RWPE1 (cell line): ENCODE data around the gene ANO7.

Experiments
- CTCF ChIA-PET: fragments of 350-600 bp; sonication (Branson Sonifier 250); formaldehyde crosslinking; extraction: SDS; loops from one replicate; lab custom pipeline; 2021; lab: Yijun Ruan, JAX
- POLR2A ChIA-PET: fragments of 400-600 bp; formaldehyde crosslinking; extraction: SDS; loops from one replicate; lab custom pipeline; 2020; ENCODE audit warnings: antibody characterized with exemption; ENCODE audit not compliant: low non-redundant PET; lab: Yijun Ruan, JAX
- DNase-seq: peaks from one replicate; pipeline ENCODE4 v3.0.0; 2012; ENCODE audit warnings: low spot score
- H3K27ac ChIP-seq: fragments of 450-650 bp; 2 replicates; pipeline ENCODE4 v1.5.1; 2017
- TF ChIP-seq, protein P1 (sequence below): fragments of 450-650 bp; conservative IDR thresholded peaks from 2 replicates; pipeline ENCODE4 v1.5.1; 2017; ENCODE audit warnings: low read depth, mild to moderate bottlenecking

Gene ANO7

GRCh38 chr2:241237047-241237446 lies 48.6 kb downstream of the ANO7 start:
- POLR2A ChIA-PET, result no interaction called here
- CTCF ChIA-PET, result interaction anchor here (0.7 kb wide), 1 partner anchor 756 kb away, joined by 4 read pairs; no protein-coding TSS in a partner anchor
- H3K27ac ChIP-seq, result no peak overlapping the region
- no peak for DNase-seq
- TF ChIP-seq, protein P1, sequence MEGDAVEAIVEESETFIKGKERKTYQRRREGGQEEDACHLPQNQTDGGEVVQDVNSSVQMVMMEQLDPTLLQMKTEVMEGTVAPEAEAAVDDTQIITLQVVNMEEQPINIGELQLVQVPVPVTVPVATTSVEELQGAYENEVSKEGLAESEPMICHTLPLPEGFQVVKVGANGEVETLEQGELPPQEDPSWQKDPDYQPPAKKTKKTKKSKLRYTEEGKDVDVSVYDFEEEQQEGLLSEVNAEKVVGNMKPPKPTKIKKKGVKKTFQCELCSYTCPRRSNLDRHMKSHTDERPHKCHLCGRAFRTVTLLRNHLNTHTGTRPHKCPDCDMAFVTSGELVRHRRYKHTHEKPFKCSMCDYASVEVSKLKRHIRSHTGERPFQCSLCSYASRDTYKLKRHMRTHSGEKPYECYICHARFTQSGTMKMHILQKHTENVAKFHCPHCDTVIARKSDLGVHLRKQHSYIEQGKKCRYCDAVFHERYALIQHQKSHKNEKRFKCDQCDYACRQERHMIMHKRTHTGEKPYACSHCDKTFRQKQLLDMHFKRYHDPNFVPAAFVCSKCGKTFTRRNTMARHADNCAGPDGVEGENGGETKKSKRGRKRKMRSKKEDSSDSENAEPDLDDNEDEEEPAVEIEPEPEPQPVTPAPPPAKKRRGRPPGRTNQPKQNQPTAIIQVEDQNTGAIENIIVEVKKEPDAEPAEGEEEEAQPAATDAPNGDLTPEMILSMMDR, result no peak

DNA sequence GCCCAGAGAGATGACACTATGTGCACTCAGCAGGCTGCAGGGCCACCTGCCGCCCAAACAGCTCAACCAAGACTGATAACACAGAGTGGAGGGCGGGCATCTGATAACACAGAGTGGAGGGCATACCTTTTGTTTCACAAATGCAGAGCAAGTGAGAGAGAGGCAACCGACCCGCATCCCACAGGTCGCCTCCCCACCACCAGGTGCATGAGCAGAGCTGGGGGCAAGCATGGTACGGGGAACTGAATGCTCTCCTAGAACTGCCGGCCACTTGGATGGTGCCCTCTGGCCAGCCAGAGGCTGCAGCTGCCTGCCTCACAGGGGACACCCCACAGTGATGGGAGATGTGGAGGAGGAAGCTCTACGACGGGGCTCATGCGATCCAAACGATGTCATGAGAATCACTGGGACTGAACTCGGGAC lies 49.5 kb downstream of the ANO7 start:
- DNase-seq, result no peak
- CTCF ChIA-PET, result no interaction called here
- H3K27ac ChIP-seq, result 0 out of 2 replicates have a peak overlapping the region, but pooled peaks have one; percentile 5
- TF ChIP-seq, protein P1, result no peak
- POLR2A ChIA-PET, result no interaction called here

GRCh38 chr2:241238693-241239198 lies 50.3 kb downstream of the ANO7 start:
- POLR2A ChIA-PET, result no interaction called here
- H3K27ac ChIP-seq, result no peak overlapping the region
- CTCF ChIA-PET, result interaction anchor here (0.7 kb wide), 1 partner anchor 10 kb away, joined by 3 read pairs; no protein-coding TSS in a partner anchor
- TF ChIP-seq, protein P1, result no peak
- no peak for DNase-seq

DNA sequence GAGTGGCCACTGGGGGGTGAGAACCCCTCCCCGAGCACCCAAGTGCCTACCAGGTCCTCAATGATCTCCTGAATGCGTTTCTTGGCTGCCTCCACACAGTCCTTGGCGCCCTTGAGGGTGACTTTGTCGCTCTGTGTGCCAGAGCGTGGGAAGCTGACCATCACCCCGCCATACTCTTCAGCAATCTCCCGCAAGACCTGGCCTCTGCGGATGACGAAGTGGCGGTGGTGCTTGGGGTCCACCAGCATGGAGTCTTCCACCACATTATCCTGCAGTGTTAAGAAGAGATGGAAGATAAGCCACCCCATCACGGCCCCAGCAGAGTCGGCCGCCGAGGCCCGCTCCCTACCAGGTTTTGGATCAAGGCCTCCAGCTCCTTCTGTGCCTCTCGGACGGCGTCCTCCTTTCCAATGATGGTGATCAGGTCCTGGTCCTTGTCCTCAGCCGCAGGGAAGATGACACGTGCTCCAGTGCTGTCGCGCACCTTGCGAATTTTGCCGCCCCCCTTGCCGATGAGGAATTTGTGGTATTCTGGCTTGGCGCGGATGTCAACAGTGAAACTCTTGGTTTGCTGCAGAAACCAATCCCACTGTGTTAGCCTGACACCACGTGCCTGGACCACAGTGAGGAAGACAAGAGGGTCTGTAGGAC lies 51.2 kb downstream of the ANO7 start:
- TF ChIP-seq, protein P1, result no peak
- no peak overlapping the region for H3K27ac ChIP-seq
- POLR2A ChIA-PET, result no interaction called here
- DNase-seq, result no peak
- CTCF ChIA-PET, result no interaction called here

- TF ChIP-seq, protein P1, result no peak
- no peak overlapping the region for H3K27ac ChIP-seq
- CTCF ChIA-PET, result no interaction called here
- no peak for DNase-seq
- POLR2A ChIA-PET, result no interaction called here
These were observed 52.0 kb downstream of the ANO7 start for GRCh38 chr2:241240320-241241004.

- CTCF ChIA-PET, result interaction anchor here (1.0 kb wide), 1 partner anchor 13 kb away, joined by 5 read pairs; no protein-coding TSS in a partner anchor
- POLR2A ChIA-PET, result interaction anchor here (0.7 kb wide), 1 partner anchor 15 kb away, joined by 3 read pairs; no protein-coding TSS in a partner anchor
These were observed 53.2 kb downstream of the ANO7 start for GRCh38 chr2:241241669-241242068.

More at GRCh38 chr2:241241669-241242068, 53.2 kb downstream of the ANO7 start:
- TF ChIP-seq, protein P1, result no peak
- DNase-seq, result no peak
- no peak overlapping the region for H3K27ac ChIP-seq
